EH (cell line): ENCODE results near the gene TCFL5.

Experiments used
- DNase-seq: peaks from one replicate; pipeline ENCODE4 v3.0.0-alpha.2; 2015; ENCODE audit warnings: low read depth

The TCFL5 gene

DNA sequence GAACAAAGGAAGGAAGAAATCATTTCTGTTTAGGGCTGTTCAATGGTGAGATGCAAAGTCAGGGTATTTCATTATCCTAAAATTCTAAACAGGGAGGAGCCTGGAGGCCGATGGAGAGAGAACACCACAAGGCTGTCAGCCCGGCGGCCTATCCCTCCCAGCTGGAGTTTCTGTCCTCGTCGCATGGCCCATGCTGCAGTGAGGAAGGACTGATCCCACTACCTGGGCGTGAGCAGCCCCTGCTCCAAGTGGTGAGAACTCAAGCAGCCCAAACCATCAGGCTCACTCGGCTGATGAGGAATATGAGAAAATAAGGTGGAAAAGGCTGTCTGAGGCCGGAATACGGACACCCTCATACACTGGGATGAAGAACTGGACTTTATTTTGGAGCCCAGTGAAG lies 33.9 kb upstream of the TCFL5 start:
- no peak for DNase-seq

DNA sequence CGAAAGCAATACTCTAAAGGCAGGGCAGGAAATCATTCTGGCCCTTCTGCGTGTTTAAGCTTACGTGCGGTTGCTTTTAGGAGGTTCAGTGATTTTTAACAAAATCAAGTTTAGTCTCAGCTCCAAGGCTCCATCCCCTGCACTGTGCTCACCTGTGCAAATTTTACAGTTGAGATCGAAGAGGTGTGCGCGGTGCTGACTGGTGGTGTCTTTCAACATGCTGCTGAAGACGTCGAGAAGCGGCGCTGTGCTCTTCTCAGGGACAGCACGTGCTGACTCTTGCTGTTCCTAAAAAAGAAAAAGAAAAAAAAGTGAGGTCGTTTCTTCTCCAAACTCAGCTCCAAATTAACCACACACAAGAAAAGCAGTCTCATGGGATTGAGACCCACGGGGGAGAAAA lies 32.6 kb upstream of the TCFL5 start:
- DNase-seq = no peak

DNA sequence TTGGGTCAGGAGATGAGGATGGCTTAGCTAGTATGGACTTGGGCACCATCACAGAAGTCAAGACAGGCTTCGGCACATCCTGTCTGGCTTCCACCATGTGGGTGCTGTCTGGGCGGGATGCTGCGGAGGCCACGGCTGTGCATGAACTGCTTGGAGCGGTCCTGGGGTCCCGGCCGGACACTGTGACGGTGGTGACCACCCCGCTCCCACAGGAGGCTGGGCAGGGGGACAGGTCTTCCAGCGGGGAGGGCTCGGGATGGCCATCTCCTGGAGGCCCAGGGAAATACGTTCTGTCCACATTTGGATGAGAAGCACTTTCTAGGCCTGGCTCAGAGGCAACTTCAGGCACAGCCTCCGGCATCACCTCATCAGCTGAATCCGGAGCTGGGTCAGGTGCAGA lies 32.1 kb upstream of the TCFL5 start:
- no peak for DNase-seq

- no peak for DNase-seq
Measured at GRCh38 chr20:62892348-62893304, 31.0 kb upstream of the TCFL5 start.

GRCh38 chr20:62891111-62891510 lies 29.5 kb upstream of the TCFL5 start:
- peak; percentile 11 for DNase-seq

DNA sequence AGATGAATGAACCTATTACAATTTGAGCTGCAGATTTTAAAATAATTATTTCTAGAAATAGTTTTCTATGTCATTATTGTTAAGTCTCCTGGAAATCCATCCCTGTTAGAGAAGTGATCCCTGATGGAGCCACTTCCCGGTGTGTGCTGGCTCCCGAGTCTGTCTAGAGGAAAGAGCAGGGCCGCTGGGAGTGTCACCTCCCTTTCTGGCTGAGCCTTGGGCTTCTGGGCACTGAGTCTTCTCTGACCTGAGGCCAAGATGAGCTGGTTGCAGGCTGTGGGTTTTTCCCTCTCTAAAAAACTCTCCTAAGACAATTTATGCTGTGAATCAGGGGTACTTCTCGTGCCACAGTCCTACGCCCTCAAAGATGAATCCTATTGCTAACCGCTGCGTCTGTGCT lies 28.8 kb upstream of the TCFL5 start:
- DNase-seq = no peak

- DNase-seq = no peak
Measured at GRCh38 chr20:62889871-62890270, 28.2 kb upstream of the TCFL5 start.

- DNase-seq = no peak
Measured at GRCh38 chr20:62889411-62889810, 27.8 kb upstream of the TCFL5 start.

DNA sequence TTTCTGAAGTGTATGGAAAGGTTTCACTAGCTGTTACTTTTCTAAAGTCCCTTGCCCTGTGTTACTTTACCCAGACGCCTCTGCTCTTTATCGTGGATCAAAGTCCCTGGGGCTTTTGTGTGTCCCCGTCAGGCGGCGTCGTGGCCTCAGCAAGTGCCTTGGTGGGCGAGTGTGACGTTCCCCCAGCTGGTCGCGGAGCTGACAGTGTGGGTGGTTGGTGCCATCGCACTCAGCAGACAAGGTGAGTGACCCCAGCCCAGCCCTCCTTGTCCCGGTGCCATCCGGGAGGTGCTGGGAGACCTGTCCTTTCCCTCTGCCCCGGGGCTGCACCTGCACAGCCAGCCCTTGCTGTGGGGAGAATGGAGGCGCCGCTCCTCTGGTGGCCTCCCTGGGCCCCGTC lies 27.3 kb upstream of the TCFL5 start:
- no peak for DNase-seq

DNA sequence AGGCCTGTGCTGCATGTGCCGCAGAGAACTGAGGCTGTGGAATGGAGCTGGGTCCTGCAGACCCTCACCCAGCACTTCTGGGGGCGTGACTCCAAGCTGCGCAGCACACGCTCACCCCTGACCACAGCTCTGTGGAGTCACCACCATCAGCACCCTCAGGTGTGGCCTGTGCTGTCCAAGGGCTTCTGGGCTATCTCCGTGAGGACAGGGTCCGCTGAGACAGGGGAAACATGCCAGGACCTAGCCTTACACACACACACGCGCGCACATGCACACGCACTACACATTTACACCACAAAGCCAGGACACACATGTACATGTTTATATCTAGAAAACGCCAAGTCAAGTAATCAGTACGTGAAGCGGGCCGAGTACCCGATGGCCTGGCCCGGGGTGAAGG lies 26.8 kb upstream of the TCFL5 start:
- DNase-seq = no peak

GRCh38 chr20:62887860-62888239 lies 26.2 kb upstream of the TCFL5 start:
- DNase-seq = no peak

GRCh38 chr20:62887152-62887859 lies 25.7 kb upstream of the TCFL5 start:
- DNase-seq = peak; percentile 95

GRCh38 chr20:62886709-62887058 lies 25.1 kb upstream of the TCFL5 start:
- DNase-seq = no peak

- no peak for DNase-seq
Measured at GRCh38 chr20:62885896-62886708, 24.5 kb upstream of the TCFL5 start.

DNA sequence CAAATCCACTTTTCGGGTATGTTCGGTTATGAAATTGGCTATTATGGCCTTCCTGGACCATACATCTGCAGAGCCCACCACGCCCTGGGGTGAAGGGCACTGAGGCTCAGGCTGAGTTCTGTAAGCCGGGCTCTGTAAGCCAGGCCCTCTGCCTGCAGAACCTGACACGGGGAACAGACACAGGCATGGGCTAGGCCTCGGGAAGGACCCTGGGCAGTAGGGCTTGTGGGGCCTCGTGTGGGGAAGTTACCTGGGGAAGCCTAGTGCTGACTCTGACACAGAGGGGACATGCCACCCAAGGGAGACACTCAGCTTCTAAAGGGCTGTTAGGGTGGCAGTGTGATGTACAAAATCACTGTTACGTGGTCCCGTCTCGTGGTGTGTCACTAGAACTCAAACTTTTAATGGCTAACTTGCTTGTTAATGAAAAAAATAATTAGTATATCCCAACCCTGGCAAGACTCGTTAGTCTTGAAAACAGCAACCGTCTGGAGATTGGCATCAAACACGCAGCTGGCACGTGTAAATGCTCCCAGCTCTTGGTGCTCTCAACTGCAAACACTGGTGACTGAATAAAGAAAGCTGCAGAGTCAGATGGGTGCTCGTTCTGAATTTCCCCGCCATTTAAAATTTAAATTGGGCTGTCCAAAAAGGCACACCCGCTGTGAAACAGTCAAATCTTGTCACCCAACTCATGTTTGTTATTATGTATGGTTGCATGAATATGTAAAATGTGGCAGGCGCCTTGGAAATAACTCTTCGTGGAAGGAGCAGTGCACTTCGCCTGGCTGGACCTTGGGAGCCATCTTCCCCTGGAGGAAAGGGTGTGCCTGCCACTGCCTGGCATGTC lies 23.6 kb upstream of the TCFL5 start:
- DNase-seq = no peak

GRCh38 chr20:62884556-62884955 lies 22.9 kb upstream of the TCFL5 start:
- DNase-seq = no peak

DNA sequence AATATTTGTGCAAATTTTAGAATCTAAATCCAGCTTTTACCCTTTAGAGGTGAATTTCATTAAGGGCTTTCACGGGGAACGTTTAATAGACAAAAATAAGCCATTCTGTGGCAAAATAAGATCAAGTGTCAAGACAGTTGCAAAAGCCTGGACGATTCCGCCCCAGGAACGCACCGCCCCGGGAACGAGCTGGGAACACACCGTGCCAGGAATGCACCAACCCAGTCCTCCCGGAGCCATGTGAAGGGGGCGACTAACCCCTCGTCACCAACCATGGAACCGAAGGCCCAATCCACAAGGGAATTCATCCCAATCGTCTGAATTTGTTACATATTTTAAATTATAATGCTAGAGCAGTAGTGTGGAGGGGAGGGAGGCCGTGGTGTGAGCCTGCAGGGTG lies 20.8 kb upstream of the TCFL5 start:
- no peak for DNase-seq

DNA sequence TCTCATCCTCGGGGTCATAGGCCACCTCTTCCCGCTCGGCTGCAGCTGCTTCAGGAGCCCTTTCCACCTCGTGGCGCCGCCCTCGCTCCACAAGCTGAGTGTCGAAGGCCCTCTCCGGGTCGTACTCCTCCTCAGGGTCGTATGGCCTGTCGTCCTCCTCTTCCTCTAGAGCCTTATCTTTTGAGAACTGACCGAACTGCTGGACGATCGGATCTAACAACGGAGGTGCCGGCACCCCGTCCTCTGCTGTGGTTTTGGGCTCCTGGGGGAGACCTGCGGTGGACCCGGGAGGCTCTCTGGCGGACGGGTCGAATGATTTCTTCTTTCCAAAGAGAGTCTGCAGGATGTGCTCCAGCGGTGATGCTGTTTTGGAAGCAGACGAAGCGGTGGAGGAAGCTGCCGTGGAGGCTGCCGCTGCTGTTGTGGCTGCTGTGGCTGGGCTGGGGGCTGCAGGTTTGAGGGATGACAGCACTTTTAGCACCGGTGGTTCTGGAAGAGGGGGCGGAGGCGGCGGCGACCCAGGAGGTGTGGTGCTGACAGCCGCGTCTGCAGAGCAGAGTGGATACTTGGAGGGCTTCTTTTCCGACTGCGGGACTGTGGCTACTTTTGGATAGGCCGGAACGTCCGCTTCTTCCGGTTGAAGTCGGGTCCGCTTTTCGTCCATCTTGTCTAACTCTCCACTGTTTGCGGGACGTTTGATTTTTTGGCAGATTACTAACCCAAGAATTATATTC lies 20.2 kb upstream of the TCFL5 start:
- DNase-seq = no peak

- DNase-seq = no peak
Measured at GRCh38 chr20:62880935-62881661, 19.5 kb upstream of the TCFL5 start.
